Activated CD8-positive, alpha-beta T cell treated with anti-CD3 and anti-CD28 coated beads, Interleukin-2, amount 10 ng/mL, durations not matched to agents 7 days and 5 days (primary cell): ENCODE data around the gene APOA4. TPM values are rescaled to one million over a fixed set of nuclear protein-coding genes. Genes with fewer than 3 reads are reported as not detected.

Source experiments
- ATAC-seq: fragments of 150-1000 bp; cut with Tn5 transposase; one replicate; pipeline ENCODE4 v1.10.0; 2021; ENCODE audit warnings: moderate library complexity
- CTCF ChIA-PET: fragments of 350-600 bp; sonication (Branson Sonifier 250); formaldehyde crosslinking; loops from one replicate; lab custom pipeline; 2021; ENCODE audit warnings: antibody characterized with exemption; lab: Charles Lee
- POLR2A ChIA-PET: fragments of 350-600 bp; sonication (Branson Sonifier 250); formaldehyde crosslinking; loops from one replicate; lab custom pipeline; 2021; ENCODE audit warnings: antibody characterized with exemption; lab: Charles Lee
- DNase-seq: peaks from one replicate; pipeline ENCODE4 v3.0.0-alpha.2; 2020
- H3K27ac Mint-ChIP-seq: one replicate; pipeline ENCODE4 v1.8.0; 2021; ENCODE audit warnings: mild to moderate bottlenecking, mixed read lengths
- H3K27me3 Mint-ChIP-seq: one replicate; pipeline ENCODE4 v1.8.0; 2021; ENCODE audit warnings: low read depth, mixed read lengths
- H3K36me3 Mint-ChIP-seq: one replicate; pipeline ENCODE4 v1.8.0; 2021; ENCODE audit warnings: low read depth, mixed read lengths
- H3K4me1 Mint-ChIP-seq: one replicate; pipeline ENCODE4 v1.8.0; 2021; ENCODE audit warnings: low read depth, mixed read lengths
- H3K4me3 Mint-ChIP-seq: one replicate; pipeline ENCODE4 v1.8.0; 2021; ENCODE audit warnings: mild to moderate bottlenecking, mixed read lengths
- H3K9me3 Mint-ChIP-seq: one replicate; pipeline ENCODE4 v1.8.0; 2022; ENCODE audit warnings: mixed read lengths; ENCODE audit not compliant: insufficient read depth
- total RNA-seq, 2 experiments: library from RNA; stranded (reverse); gene quantifications; one replicate each; pipeline ENCODE4 v1.2.3, GENCODE V29; 2021

APOA4 gene
- total RNA-seq, 2 experiments from 2014 or later = not detected

- peaks cover 47% of the 10 kb centered on the region for H3K36me3 Mint-ChIP-seq
- H3K4me3 Mint-ChIP-seq = no peak overlapping the region
These were observed 48.4 kb downstream of the APOA4 start for GRCh38 chr11:116774661-116775060.

GRCh38 chr11:116773203-116774097 is 49.7 kb downstream of the APOA4 start:
- peak; percentile 48 for ATAC-seq
- ChIA-PET CTCF (interaction anchor here (0.8 to 4.8 kb wide), 5 partner anchors 10 to 63 kb away, joined by 3 to 28 read pairs (median 10); partner anchors contain the start of genes APOA5 and ZPR1), POLR2A (interaction anchor here (1.0 to 3.9 kb wide), 4 partner anchors 14 to 80 kb away, joined by 3 to 44 read pairs (median 6); partner anchors contain the start of gene ZPR1)
- no peaks in the 10 kb centered on the region for H3K27me3 Mint-ChIP-seq
- peak overlapping the region; percentile 97 for H3K4me3 Mint-ChIP-seq
- DNase-seq = no peak
- peaks cover 42% of the 10 kb centered on the region for H3K36me3 Mint-ChIP-seq
- H3K9me3 Mint-ChIP-seq = no peaks in the 10 kb centered on the region
- H3K4me1 Mint-ChIP-seq = peaks cover 48% of the 10 kb centered on the region
- peak overlapping the region; percentile 97 for H3K27ac Mint-ChIP-seq

More at GRCh38 chr11:116774661-116775060, 48.4 kb downstream of the APOA4 start:
- H3K27ac Mint-ChIP-seq = peak overlapping the region; percentile 30
- peaks cover 41% of the 10 kb centered on the region for H3K4me1 Mint-ChIP-seq
- no peaks in the 10 kb centered on the region for H3K27me3 Mint-ChIP-seq
- POLR2A ChIA-PET = interaction anchor here (0.8 to 3.9 kb wide), 4 partner anchors 9 to 369 kb away, joined by 3 to 44 read pairs (median 6); partner anchors contain the start of genes PAFAH1B2 and ZPR1
- ATAC-seq (no peak), DNase-seq (no peak)
- CTCF ChIA-PET = interaction anchor here (1.1 to 4.8 kb wide), 5 partner anchors 8 to 61 kb away, joined by 3 to 28 read pairs (median 10); partner anchors contain the start of genes APOA5 and ZPR1
- H3K9me3 Mint-ChIP-seq = no peaks in the 10 kb centered on the region

- DNase-seq = peak; percentile 95
- Mint-ChIP-seq H3K4me1 (peaks cover 46% of the 10 kb centered on the region), H3K27me3 (no peaks in the 10 kb centered on the region), H3K9me3 (no peaks in the 10 kb centered on the region), H3K4me3 (peak within 1 kb of the TSS; percentile 97), H3K36me3 (peaks cover 38% of the 10 kb centered on the region), H3K27ac (peak within 1 kb of the TSS; percentile 97)
- POLR2A ChIA-PET = interaction anchor here (1.0 to 3.9 kb wide), 7 partner anchors 14 to 81 kb away, joined by 3 to 44 read pairs (median 5); partner anchors contain the start of gene ZPR1
- ATAC-seq = peak; percentile 93
- CTCF ChIA-PET = interaction anchor here (2.1 to 4.8 kb wide), 2 partner anchors 18 to 63 kb away, joined by 8 to 28 read pairs; partner anchors contain the start of gene APOA5
These were observed 50.5 kb downstream of the APOA4 start, which contains the start of gene BUD13 for GRCh38 chr11:116772443-116773202. TSS of gene BUD13 (minus strand) at chr11:116772987. CDS start at chr11:116772964, 23 bp downstream.

- ATAC-seq (no peak), DNase-seq (no peak)
- H3K27me3 Mint-ChIP-seq = no peaks in the 10 kb centered on the region
- H3K9me3 Mint-ChIP-seq = no peaks in the 10 kb centered on the region
- H3K36me3 Mint-ChIP-seq = peaks cover 35% of the 10 kb centered on the region
- ChIA-PET POLR2A (interaction anchor here (1.0 to 3.9 kb wide), 5 partner anchors 13 to 64 kb away, joined by 3 to 44 read pairs (median 5); partner anchors contain the start of gene ZPR1), CTCF (interaction anchor here (1.6 to 4.8 kb wide), 2 partner anchors 19 to 64 kb away, joined by 9 to 28 read pairs; partner anchors contain the start of gene APOA5)
- peak overlapping the region; percentile 97 for H3K27ac Mint-ChIP-seq
- peaks cover 45% of the 10 kb centered on the region for H3K4me1 Mint-ChIP-seq
- H3K4me3 Mint-ChIP-seq = peak overlapping the region; percentile 97
These were observed 51.2 kb downstream of the APOA4 start for GRCh38 chr11:116771935-116772334.

Other genes with a start within 250 kb of the APOA4 start
- gene BUD13, start 50.3 kb downstream of the APOA4 start, total RNA-seq = 10 to 100 TPM; 36.3 to 39.5 TPM
- 10 to 100 TPM; 60.5 to 62.0 TPM for gene ZPR1, start 35.3 kb downstream of the APOA4 start, total RNA-seq
- gene APOA5, start 31.4 kb downstream of the APOA4 start, total RNA-seq = not detected
- gene APOC3, start 6.6 kb upstream of the APOA4 start, total RNA-seq = not detected
- gene APOA1, start 14.3 kb upstream of the APOA4 start, total RNA-seq = not detected